Kidney glomerular epithelial cell (primary cell): ENCODE results near the gene TUBAL3.

ENCODE experiments used
- DNase-seq: peaks from one replicate; lab custom pipeline; 2025; lab: John Stamatoyannopoulos, UW

Gene TUBAL3

DNA sequence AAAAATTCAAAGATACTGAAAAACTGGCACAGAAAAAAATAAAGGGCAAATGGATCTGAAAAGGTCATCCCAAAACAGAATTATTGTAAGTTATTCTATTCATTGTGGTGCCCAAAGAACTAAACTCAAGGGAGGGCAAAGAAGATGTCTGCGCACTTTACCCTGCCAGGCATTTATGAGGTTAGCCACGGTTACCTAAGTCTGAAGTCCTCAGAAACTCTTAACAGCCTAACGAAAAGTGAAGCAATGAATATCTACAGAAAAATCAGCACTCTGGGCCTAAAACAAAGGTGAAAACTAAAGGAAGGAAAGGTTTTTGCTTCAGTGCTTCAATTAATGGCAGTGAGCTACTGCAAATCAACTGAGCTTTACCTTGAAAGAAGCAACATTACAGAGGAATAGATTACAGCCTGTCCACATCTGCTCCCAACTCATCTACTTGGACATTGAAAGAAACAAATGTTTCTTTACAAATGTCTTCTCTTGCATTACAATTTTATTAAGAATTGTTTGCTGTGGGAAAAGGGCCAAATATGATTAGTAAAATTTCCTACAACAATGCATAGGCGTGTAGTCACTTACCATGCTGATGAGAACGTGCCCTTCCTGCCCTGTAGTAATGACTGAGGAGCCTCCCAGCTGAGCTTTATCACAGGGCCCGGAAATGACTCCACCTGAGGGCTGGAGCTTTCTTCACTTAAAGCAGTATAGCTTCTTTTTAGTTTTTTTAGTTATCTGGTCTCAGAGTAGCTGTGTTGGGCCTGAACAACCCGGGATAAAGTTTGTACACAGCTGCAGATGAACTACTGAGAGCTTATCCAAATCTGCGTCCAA is at the start of gene TUBAL3:
TUBAL3 (minus strand) TSS at position 621 of the 834 bp plus-strand sequence; CDS start at position 585, 36 bp downstream.
- no peak for DNase-seq

DNA sequence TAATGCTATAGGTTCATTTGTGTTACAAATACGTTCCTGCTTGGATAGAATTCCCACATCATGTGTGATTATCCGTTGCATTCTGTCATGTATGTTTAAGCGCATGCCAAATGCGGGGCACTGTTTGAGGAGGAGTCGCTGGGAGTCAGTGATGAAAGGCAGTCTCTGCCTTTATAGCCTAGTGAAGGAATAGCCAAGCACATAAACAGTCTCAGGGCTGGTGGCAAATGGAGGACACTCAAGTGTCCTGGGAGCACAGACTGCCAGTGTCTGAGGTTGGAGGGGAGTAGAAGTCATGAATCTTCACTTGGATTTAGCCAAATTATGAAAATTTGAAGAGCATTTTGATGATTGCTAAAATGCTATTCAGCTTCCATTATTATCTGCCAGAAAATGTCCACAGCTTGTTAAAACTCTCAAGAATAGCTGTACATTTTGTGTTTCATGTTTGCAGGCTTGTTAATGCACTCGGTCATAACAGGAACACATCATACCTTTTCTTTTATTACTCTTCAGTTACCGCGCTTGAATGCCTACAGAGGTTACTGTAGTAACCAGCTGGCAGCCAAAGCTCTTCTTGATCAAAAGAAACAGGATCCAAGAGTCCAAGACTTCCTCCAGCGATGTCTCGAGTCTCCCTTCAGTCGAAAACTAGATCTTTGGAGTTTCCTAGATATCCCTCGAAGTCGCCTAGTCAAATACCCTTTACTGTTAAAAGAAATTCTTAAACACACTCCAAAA is 49.3 kb upstream of the TUBAL3 start:
- DNase-seq: no peak

DNA sequence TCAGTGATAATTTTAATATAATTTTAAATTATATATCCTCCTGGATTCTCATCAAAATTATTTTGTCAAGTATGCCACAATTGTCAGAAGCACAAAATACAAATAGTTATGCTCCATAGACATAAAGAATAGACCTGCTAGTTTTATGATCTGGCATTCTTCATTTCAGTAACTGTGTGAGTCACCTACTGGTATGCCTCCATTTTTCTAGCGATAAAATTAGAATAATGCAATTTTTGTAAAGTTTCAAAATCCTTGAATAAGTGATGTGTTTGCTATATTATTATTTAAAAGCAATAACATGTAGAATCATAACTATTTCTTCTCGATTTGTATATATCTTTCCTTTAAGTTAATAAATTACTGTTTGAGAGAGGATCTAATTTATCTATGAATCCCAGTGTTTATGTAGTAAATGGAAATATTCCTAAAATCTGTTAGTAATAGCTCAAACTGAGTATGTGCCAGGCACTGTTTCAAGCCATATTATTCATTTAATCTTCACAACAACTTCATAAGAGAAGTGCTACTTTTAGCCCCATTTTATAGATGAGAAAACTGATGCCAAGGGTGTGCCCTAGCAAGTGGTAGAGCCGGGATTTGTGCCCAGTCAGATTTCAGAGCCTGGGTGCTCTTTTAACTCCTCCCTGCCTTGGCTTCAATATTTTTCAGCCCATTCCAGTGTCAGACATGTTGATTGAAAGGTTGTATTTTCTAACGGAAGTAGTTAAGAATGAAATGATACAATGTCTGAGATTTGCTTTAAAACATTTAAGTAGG is 46.2 kb upstream of the TUBAL3 start:
- DNase-seq: no peak

DNA sequence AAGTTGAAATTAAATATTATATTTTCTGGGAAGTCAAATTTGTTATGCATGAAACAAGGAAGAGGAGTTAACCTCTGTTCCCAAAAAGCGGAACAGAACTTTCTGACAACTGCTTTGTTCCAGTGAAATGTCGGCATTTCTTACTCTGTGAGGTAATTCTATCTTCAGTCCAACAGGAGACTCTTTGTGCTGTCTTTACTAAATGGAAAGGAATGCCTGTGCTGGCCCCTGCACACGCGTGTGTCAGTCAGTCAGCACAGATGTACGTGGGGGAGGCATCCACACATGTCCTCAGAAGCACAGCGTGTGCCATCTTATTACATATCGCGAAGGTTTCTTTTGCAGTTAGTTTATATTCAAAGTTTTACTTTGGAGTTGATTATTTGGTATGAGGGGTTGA is 45.2 kb upstream of the TUBAL3 start:
- peak; percentile 77 for DNase-seq

GRCh38 chr10:5449227-5449626 is 44.6 kb upstream of the TUBAL3 start:
- DNase-seq: no peak

GRCh38 chr10:5448333-5449001 is 43.8 kb upstream of the TUBAL3 start:
- DNase-seq: no peak

GRCh38 chr10:5447611-5448071 is 43.0 kb upstream of the TUBAL3 start:
- DNase-seq: peak; percentile 53

- DNase-seq: peak; percentile 67
Measured at GRCh38 chr10:5447056-5447455, 42.4 kb upstream of the TUBAL3 start.

DNA sequence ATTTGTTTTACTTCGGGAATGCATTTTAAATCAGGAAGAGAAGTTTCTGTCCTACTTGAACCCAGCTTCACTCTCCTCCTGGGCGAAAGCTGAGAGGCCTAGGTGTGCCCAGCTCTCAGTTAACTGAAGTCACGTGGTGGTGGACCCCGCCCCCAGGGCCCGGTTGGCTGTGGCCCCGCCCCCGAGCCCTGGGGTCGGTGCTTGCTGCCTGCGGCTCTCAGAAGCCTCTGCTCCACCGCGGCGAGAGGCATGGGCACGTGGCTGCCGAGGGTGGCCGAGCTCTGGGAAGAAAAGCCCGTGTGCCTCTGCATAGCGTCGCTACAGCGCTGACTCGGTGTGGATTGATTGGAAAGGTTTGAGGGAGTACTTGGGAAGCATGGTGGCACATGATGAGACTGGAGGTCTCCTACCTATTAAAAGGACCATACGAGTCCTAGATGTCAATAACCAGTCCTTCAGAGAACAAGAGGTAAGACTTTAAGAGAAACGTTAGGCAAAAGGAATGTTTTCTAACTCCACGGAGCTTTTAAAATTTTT is 41.8 kb upstream of the TUBAL3 start:
- peak; percentile 88 for DNase-seq

DNA sequence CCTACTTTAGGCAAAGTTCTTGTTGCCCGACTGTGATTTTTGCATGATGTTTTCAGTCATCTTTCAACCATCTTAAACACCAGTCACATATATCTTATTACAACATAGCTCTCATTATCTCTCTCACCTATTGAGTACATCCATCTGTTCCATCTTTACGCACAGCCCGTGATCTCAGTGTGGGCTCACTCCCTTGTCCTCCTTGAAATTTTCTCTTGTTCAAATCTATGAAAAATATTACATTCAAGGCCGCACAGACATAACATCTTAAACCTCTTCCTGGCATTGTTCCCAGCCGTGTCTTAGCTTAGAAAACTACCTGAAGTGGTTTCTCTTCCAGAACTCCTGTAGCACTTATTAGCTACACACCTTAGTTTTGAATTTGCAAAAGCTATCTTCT is 40.4 kb upstream of the TUBAL3 start:
- no peak for DNase-seq

DNA sequence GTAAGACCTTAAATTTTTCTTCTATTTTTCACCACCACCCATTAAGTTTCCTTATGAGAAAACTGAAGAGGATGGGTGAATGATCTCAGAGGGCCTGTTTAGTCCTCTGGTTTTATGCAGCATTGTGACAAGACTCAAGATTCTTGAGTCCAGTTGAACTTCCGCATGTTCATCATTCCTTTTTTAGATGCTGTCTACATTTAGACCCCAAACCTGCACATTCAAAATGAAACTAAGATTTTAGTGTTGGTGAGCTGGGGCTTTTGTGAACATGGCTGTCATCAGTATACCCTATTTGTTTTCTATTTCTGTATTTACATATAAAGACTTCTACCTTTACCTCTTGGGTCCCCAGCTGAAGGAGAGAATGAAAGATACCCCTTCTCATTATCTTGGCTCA is 38.8 kb upstream of the TUBAL3 start:
- DNase-seq: no peak

GRCh38 chr10:5442990-5443370 is 38.4 kb upstream of the TUBAL3 start:
- no peak for DNase-seq

GRCh38 chr10:5442065-5442989 is 37.7 kb upstream of the TUBAL3 start:
- DNase-seq: peak; percentile 66

DNA sequence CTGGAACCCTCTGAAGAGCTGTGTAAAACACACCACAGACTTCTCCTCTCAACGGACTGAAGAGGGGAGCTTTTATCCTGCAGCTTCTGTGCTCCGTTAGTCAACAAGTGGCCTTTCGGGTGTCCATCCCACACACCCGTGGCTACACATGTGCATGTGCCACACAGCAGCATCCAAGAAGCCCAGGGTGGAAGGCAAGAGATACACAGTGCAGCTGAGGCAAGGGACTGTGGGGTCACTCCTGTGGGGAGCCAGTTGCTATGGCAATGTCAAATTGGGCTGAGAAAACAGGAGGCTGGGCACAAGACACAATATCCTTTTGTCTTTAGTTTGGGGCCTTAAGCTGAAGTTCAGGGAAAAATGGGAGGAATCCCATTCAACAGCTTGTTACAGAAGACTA is 36.5 kb upstream of the TUBAL3 start:
- DNase-seq: no peak

- no peak for DNase-seq
Measured at GRCh38 chr10:5440206-5440605, 35.6 kb upstream of the TUBAL3 start.

GRCh38 chr10:5435328-5435727 is 30.7 kb upstream of the TUBAL3 start:
- no peak for DNase-seq

GRCh38 chr10:5434017-5434753 is 29.6 kb upstream of the TUBAL3 start:
- DNase-seq: peak; percentile 83

DNA sequence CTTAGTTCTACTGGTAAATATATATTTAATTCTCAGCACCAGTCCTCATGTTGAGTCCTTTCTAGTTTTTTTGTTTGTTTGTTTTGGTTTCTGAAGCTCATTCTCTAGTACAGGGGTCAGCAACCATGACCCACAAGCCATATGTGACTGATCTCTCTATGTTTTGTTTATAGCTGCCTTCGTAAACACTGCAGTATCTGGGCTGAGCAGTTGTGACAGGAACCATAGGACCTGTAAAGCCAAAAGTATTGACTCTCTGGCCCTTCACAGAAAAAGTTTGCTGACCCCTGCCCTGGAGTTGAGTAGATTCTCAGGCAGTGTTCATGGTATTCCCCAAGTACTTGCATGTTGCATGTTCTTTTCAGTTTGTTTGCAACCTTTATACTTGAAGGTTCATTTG is 28.6 kb upstream of the TUBAL3 start:
- DNase-seq: no peak

- no peak for DNase-seq
Measured at GRCh38 chr10:5428133-5428532, 23.5 kb upstream of the TUBAL3 start.

- DNase-seq: no peak
Measured at GRCh38 chr10:5424751-5425150, 20.1 kb upstream of the TUBAL3 start.
